HG03039 (cell line): Measurements from ENCODE around the gene SPAG16.
A peak's percentile ranks its signal among the peaks of the same experiment; 100 is the strongest.

ENCODE experiments used
- ATAC-seq: cut with Tn5 transposase; IDR thresholded peaks from one replicate; pipeline ENCODE4 v1.9.1; 2021; ENCODE audit warnings: mild to moderate bottlenecking, moderate library complexity; ENCODE audit not compliant: unreplicated experiment

The SPAG16 gene

GRCh38 chr2:213537579-213537978, 253.3 kb downstream of the SPAG16 start:
- no peak for ATAC-seq

- no peak for ATAC-seq
These were observed 260.7 kb downstream of the SPAG16 start for GRCh38 chr2:213544940-213545339.

GRCh38 chr2:213545481-213545880, 261.2 kb downstream of the SPAG16 start:
- no peak for ATAC-seq

- no peak for ATAC-seq
These were observed 261.8 kb downstream of the SPAG16 start for GRCh38 chr2:213545964-213546475.

GRCh38 chr2:213551526-213551925, 267.3 kb downstream of the SPAG16 start:
- peak; percentile 51 for ATAC-seq

- ATAC-seq = no peak
These were observed 274.8 kb downstream of the SPAG16 start for GRCh38 chr2:213559053-213559452.

- no peak for ATAC-seq
These were observed 277.5 kb downstream of the SPAG16 start for GRCh38 chr2:213561759-213562158.

- no peak for ATAC-seq
These were observed 278.4 kb downstream of the SPAG16 start for GRCh38 chr2:213562539-213563180.

- ATAC-seq = no peak
These were observed 282.6 kb downstream of the SPAG16 start for GRCh38 chr2:213566846-213567245.

GRCh38 chr2:213609570-213610170, 325.4 kb downstream of the SPAG16 start:
- no peak for ATAC-seq

- ATAC-seq = peak; percentile 63
These were observed 342.9 kb downstream of the SPAG16 start for GRCh38 chr2:213627054-213627710.

GRCh38 chr2:213627835-213628460, 343.7 kb downstream of the SPAG16 start:
- ATAC-seq = peak; percentile 42

GRCh38 chr2:213640738-213641425, 356.6 kb downstream of the SPAG16 start:
- ATAC-seq = no peak

GRCh38 chr2:213644926-213645325, 360.7 kb downstream of the SPAG16 start:
- no peak for ATAC-seq

GRCh38 chr2:213649176-213649575, 364.9 kb downstream of the SPAG16 start:
- no peak for ATAC-seq

- ATAC-seq = no peak
These were observed 380.6 kb downstream of the SPAG16 start for GRCh38 chr2:213664817-213665216.

GRCh38 chr2:213669657-213670056, 385.4 kb downstream of the SPAG16 start:
- no peak for ATAC-seq

GRCh38 chr2:213678437-213679218, 394.4 kb downstream of the SPAG16 start:
- no peak for ATAC-seq

GRCh38 chr2:213679894-213680293, 395.6 kb downstream of the SPAG16 start:
- ATAC-seq = no peak

GRCh38 chr2:213682276-213682675, 398.0 kb downstream of the SPAG16 start:
- no peak for ATAC-seq
